HepG2 (cell line): ENCODE measurements around the gene MT4. TPM values are rescaled to one million over a fixed set of nuclear protein-coding genes. Genes with fewer than 3 reads are reported as not detected.
A peak's percentile ranks its signal among the peaks of the same experiment; 100 is the strongest.

Experiments used
- ATAC-seq: fragments of 200-7000 bp; cut with Tn5 transposase; 3 replicates; pipeline ENCODE4 v1.9.1; 2020; ENCODE audit warnings: mild to moderate bottlenecking, moderate library complexity
- BruUV-seq: library from RNA; stranded (reverse); fragments of 400-500 nt; replicated peaks from 2 replicates; lab custom pipeline; 2021; lab: Mats Ljungman, UMichigan
- CTCF ChIA-PET: fragments of 300-600 bp; formaldehyde crosslinking; extraction: SDS; loops from one replicate; lab custom pipeline; 2021; ENCODE audit warnings: low total read pairs, inconsistent platforms, low intra/inter-chr PET ratio; lab: Yijun Ruan, JAX
- POLR2A ChIA-PET: fragments of 350-600 bp; sonication (Branson Sonifier 250); formaldehyde crosslinking; loops from one replicate; lab custom pipeline; 2020; ENCODE audit warnings: antibody characterized with exemption, inconsistent platforms; lab: Yijun Ruan, JAX
- DNase-seq: peaks from one replicate; pipeline ENCODE4 v3.0.0-alpha.2; 2015; ENCODE audit warnings: low spot score
- FAIRE-seq: peaks from 3 replicates; lab custom pipeline; 2011; peaks lifted over from hg19 to GRCh38; lab: Jason Lieb, UNC
- H2AFZ ChIP-seq: one replicate; pipeline ENCODE4 v1.6.1; 2011; ENCODE audit warnings: low read length, inconsistent platforms
- H3K27ac ChIP-seq: fragments of 300-600 bp; 3 replicates; pipeline ENCODE4 v1.8.0; 2011; ENCODE audit warnings: mixed run types, mild to moderate bottlenecking, mixed read lengths, low read length, inconsistent platforms; ENCODE audit not compliant: insufficient read depth; ENCODE audit errors: extremely low read length
- H3K27me3 ChIP-seq, 2 experiments: fragments of 200-600 bp in 1 of 2; 2 replicates in 1 of 2; 3 replicates in 1 of 2; pipeline versions ENCODE4 v1.6.0 to v1.8.0; 2011; ENCODE audit warnings: low read length in 2 of 2, mild to moderate bottlenecking in 2 of 2, moderate library complexity in 2 of 2, inconsistent platforms in 1 of 2; ENCODE audit not compliant: insufficient read depth in 2 of 2, control insufficient read depth in 1 of 2
- H3K36me3 ChIP-seq, 2 experiments: fragments of 200-600 bp in 1 of 2; replicated peaks in 1 of 2; 2 replicates in 1 of 2; 3 replicates in 1 of 2; pipeline versions ENCODE4 v1.5.1 to v1.8.0; 2011; ENCODE audit warnings: low read length in 2 of 2, inconsistent platforms in 1 of 2; ENCODE audit not compliant: insufficient read depth in 2 of 2, control insufficient read depth in 1 of 2
- H3K4me1 ChIP-seq: 2 replicates; pipeline ENCODE4 v1.5.1; 2012; ENCODE audit warnings: low read length, inconsistent platforms; ENCODE audit not compliant: insufficient read depth
- H3K4me2 ChIP-seq: 2 replicates; pipeline ENCODE4 v1.6.0; 2011; ENCODE audit warnings: low read depth, low read length, inconsistent platforms
- H3K4me3 ChIP-seq, 3 experiments: fragments of 200-600 bp in 1 of 3; sonication (generic), shearing (Covaris generic) in 1 of 3; replicated peaks in 1 of 3; 2 replicates each; pipeline ENCODE4 v1.5.1; 2011 to 2016; ENCODE audit warnings: low read length in 3 of 3, inconsistent platforms in 2 of 3, low read depth in 2 of 3, mild to moderate bottlenecking in 2 of 3, control low read depth in 1 of 3, mixed read lengths in 1 of 3; ENCODE audit not compliant: insufficient read depth in 1 of 3
- H3K79me2 ChIP-seq: one replicate; pipeline ENCODE4 v1.6.1; 2011; ENCODE audit warnings: low read length, inconsistent platforms; ENCODE audit not compliant: insufficient read depth
- H3K9ac ChIP-seq: 2 replicates; pipeline ENCODE4 v1.6.0; 2011; ENCODE audit warnings: mild to moderate bottlenecking, low read depth, low read length, inconsistent platforms; ENCODE audit not compliant: insufficient read depth
- H3K9me3 ChIP-seq: 2 replicates; pipeline ENCODE4 v1.5.1; 2012; ENCODE audit warnings: mild to moderate bottlenecking, low read length
- H4K20me1 ChIP-seq: 2 replicates; pipeline ENCODE4 v1.6.0; 2011; ENCODE audit warnings: inconsistent platforms, mild to moderate bottlenecking, low read length, moderate library complexity; ENCODE audit not compliant: insufficient read depth
- ATF7 ChIP-seq, 2 experiments: fragments of 450-650 bp in 1 of 2; sonication (generic) in 1 of 2; formaldehyde crosslinking in 1 of 2; IDR thresholded peaks; 2 replicates each; pipeline versions ENCODE4 v1.4.0 to v1.6.1; 2016 to 2020; ENCODE audit warnings: antibody characterized with exemption in 1 of 2, mild to moderate bottlenecking in 1 of 2, missing genetic modification reagents in 1 of 2
- CEBPB ChIP-seq: IDR thresholded peaks from 2 replicates; pipeline ENCODE4 v1.6.1; 2011; ENCODE audit warnings: low read depth, low read length, improper control_type of control experiment, borderline replicate concordance
- NCOA1 ChIP-seq: sonication (generic); formaldehyde crosslinking; IDR thresholded peaks from 2 replicates; pipeline ENCODE4 v1.9.0; 2021; ENCODE audit warnings: missing genetic modification reagents
- PRDM15 ChIP-seq: sonication (generic); formaldehyde crosslinking; IDR thresholded peaks from 2 replicates; pipeline ENCODE4 v1.4.0; 2020; ENCODE audit warnings: missing genetic modification reagents
- ZNF672 ChIP-seq: sonication (generic); formaldehyde crosslinking; IDR thresholded peaks from 2 replicates; pipeline ENCODE4 v1.8.1; 2022; ENCODE audit warnings: missing genetic modification reagents
- WGBS: methylation state at CpG from one replicate; pipeline ENCODE4 v1.1.6; 2017; ENCODE audit warnings: low lambda C conversion rate; 5-methylcytosine and 5-hydroxymethylcytosine counted together
- in situ Hi-C: cut with HindIII; loops from 2 replicates; pipeline ENCODE4 v1.10.0; 2017; ENCODE audit warnings: low pct_unique_long_range_greater_than_20kb; ENCODE audit not compliant: extremely low pct_ligation_motif_present
- intact Hi-C: fragments of 100-400 bp; cut with micrococcal nuclease; formaldehyde crosslinking; loops from one replicate; pipeline ENCODE4 v1.10.0; 2022; ENCODE audit not compliant: unreplicated experiment
- polyA plus RNA-seq, 8 experiments: library from polyadenylated mRNA; depleted of rRNA in 3 of 8; stranded (reverse) in 7 of 8; unstranded in 1 of 8; fragments of >200 nt; fragmentation: Illumina TruSeq in 4 of 8; extraction: Trizol in 4 of 8; gene quantifications; 2 replicates each; pipeline versions ENCODE4 v1.2.1 to v1.2.3, GENCODE V29; 2011 to 2016; ENCODE audit warnings: low read depth in 4 of 8, missing spikeins in 1 of 8, mixed read lengths in 1 of 8; ENCODE audit not compliant: insufficient read depth in 1 of 8
- total RNA-seq, 5 experiments: library from RNA; depleted of rRNA; stranded (reverse); fragments of >200 nt; fragmentation: Illumina TruSeq; extraction: Trizol; gene quantifications; 2 replicates each; pipeline ENCODE4 v1.2.3, GENCODE V29; 2016; ENCODE audit warnings: low read depth in 1 of 5
- TF ChIP-seq, protein P1 (sequence below): sonication (generic); formaldehyde crosslinking; IDR thresholded peaks from 2 replicates; pipeline ENCODE4 v1.8.1; 2023; ENCODE audit warnings: mild to moderate bottlenecking, missing genetic modification reagents
- TF ChIP-seq, protein P2 (sequence below): sonication (generic); formaldehyde crosslinking; IDR thresholded peaks from 2 replicates; pipeline ENCODE4 v1.9.0; 2021; ENCODE audit warnings: mild to moderate bottlenecking, missing genetic modification reagents

Gene MT4
- total and polyA plus RNA-seq, 2 of the 13 experiments (the other 11 are each of a cell fraction or from before 2014, with no cell fraction given) = not detected

DNA sequence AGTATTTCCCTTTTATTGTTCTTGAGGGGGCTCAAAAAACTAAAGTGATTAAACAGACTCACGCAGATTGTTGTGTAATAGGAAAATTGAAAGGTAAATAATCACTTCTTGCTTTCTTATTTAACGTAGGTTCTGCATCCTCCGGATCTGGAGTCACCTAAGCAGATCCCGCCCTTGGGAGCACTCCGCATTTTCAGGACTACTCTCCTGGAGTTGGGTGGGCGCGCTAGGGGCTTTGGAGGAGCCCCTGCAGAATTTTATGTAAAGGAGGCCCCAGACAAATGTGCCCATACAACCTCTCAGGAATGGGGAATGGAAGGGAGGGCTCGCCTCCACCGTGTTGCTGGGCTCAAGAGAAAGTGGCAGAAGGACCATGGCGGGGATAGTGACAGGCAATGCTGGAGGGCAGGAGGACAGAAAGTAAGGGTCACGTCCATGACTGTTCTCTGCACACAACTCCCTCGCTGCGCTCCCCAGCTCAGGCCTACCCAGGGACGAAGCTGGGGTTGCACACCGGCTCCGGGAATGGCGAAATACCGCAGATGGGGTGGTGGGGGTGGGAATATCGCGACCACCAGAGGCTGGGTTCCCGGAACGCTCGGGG is 51.8 kb downstream of the MT4 start:
- Histone ChIP-seq H3K4me2 (no peak overlapping the region), H3K4me1 (peaks cover 18% of the 10 kb centered on the region), H3K27me3 (peaks cover 11 to 37% of the 10 kb centered on the region in 2 experiments; a peak in 4 of 5 replicates), H2AFZ (no peak overlapping the region), H3K36me3 (no peaks in the 10 kb centered on the region), H3K27ac (no peak overlapping the region), H3K9me3 (no peaks in the 10 kb centered on the region), H4K20me1 (no peaks in the 10 kb centered on the region), H3K9ac (no peak overlapping the region), H3K4me3 (no peak overlapping the region), H3K79me2 (no peaks in the 10 kb centered on the region)
- ChIA-PET CTCF (no interaction called here), POLR2A (no interaction called here)
- intact Hi-C loops (no loop called here), in situ Hi-C loops (no loop called here)
- no peak for DNase-seq
- FAIRE-seq = no peak
- TF ChIP-seq ATF7 (IDR thresholded peaks at IDR 0.05) = no peak
- TF ChIP-seq ATF7 (CRISPR knock-in tag; IDR thresholded peaks at IDR 0.05) = no peak
- no peak for TF ChIP-seq ZNF672 (CRISPR knock-in tag)
- TF ChIP-seq NCOA1 (CRISPR knock-in tag) = no peak
- TF ChIP-seq, protein P1, sequence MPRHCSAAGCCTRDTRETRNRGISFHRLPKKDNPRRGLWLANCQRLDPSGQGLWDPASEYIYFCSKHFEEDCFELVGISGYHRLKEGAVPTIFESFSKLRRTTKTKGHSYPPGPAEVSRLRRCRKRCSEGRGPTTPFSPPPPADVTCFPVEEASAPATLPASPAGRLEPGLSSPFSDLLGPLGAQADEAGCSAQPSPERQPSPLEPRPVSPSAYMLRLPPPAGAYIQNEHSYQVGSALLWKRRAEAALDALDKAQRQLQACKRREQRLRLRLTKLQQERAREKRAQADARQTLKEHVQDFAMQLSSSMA (CRISPR knock-in tag) = no peak
- TF ChIP-seq CEBPB = 0 out of 2 replicates have a peak, but pooled peaks have one; percentile 12
- TF ChIP-seq PRDM15 = peak; percentile 59
- TF ChIP-seq, protein P2, sequence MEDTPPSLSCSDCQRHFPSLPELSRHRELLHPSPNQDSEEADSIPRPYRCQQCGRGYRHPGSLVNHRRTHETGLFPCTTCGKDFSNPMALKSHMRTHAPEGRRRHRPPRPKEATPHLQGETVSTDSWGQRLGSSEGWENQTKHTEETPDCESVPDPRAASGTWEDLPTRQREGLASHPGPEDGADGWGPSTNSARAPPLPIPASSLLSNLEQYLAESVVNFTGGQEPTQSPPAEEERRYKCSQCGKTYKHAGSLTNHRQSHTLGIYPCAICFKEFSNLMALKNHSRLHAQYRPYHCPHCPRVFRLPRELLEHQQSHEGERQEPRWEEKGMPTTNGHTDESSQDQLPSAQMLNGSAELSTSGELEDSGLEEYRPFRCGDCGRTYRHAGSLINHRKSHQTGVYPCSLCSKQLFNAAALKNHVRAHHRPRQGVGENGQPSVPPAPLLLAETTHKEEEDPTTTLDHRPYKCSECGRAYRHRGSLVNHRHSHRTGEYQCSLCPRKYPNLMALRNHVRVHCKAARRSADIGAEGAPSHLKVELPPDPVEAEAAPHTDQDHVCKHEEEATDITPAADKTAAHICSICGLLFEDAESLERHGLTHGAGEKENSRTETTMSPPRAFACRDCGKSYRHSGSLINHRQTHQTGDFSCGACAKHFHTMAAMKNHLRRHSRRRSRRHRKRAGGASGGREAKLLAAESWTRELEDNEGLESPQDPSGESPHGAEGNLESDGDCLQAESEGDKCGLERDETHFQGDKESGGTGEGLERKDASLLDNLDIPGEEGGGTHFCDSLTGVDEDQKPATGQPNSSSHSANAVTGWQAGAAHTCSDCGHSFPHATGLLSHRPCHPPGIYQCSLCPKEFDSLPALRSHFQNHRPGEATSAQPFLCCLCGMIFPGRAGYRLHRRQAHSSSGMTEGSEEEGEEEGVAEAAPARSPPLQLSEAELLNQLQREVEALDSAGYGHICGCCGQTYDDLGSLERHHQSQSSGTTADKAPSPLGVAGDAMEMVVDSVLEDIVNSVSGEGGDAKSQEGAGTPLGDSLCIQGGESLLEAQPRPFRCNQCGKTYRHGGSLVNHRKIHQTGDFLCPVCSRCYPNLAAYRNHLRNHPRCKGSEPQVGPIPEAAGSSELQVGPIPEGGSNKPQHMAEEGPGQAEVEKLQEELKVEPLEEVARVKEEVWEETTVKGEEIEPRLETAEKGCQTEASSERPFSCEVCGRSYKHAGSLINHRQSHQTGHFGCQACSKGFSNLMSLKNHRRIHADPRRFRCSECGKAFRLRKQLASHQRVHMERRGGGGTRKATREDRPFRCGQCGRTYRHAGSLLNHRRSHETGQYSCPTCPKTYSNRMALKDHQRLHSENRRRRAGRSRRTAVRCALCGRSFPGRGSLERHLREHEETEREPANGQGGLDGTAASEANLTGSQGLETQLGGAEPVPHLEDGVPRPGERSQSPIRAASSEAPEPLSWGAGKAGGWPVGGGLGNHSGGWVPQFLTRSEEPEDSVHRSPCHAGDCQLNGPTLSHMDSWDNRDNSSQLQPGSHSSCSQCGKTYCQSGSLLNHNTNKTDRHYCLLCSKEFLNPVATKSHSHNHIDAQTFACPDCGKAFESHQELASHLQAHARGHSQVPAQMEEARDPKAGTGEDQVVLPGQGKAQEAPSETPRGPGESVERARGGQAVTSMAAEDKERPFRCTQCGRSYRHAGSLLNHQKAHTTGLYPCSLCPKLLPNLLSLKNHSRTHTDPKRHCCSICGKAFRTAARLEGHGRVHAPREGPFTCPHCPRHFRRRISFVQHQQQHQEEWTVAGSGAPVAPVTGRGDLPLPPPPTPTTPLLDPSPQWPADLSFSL = no peak
- no peak for ATAC-seq
- 72% methylated on average over 23 of the region's 23 CpGs for WGBS
- no TSS peak for BruUV-seq
